Mesodermal cell (in vitro differentiated cells): Measurements from ENCODE around the gene SGCE.

Experiments
- H3K27ac ChIP-seq: 2 replicates; pipeline ENCODE4 v1.7.0; 2013; ENCODE audit warnings: mild to moderate bottlenecking, low read depth, low read length, moderate library complexity; ENCODE audit not compliant: severe bottlenecking
- H3K36me3 ChIP-seq: 2 replicates; pipeline ENCODE4 v1.7.1; 2013; ENCODE audit warnings: mild to moderate bottlenecking, low read length, moderate library complexity; ENCODE audit not compliant: control insufficient read depth, insufficient read depth
- H3K4me1 ChIP-seq: one replicate; pipeline ENCODE4 v1.7.1; 2013; ENCODE audit warnings: mild to moderate bottlenecking, low read length; ENCODE audit not compliant: insufficient read depth, control insufficient read depth, poor library complexity, severe bottlenecking
- H3K4me3 ChIP-seq: 2 replicates; pipeline ENCODE4 v1.7.0; 2013; ENCODE audit warnings: low read length, control low read depth, mild to moderate bottlenecking; ENCODE audit not compliant: insufficient read depth, poor library complexity, severe bottlenecking; ENCODE audit errors: extremely low read depth
- H3K9me3 ChIP-seq: 2 replicates; pipeline ENCODE4 v1.7.1; 2013; ENCODE audit warnings: mild to moderate bottlenecking, low read length, moderate library complexity; ENCODE audit not compliant: control insufficient read depth
- WGBS, 2 experiments: methylation state at CpG; one replicate each; pipeline ENCODE4 v1.1.5; 2013; ENCODE audit warnings: missing lambda C conversion rate in 2 of 2; ENCODE audit not compliant: insufficient coverage in 2 of 2; 5-methylcytosine and 5-hydroxymethylcytosine counted together

The SGCE gene

GRCh38 chr7:94643771-94644545, 12.0 kb downstream of the SGCE start:
- H3K4me3 ChIP-seq = no peak overlapping the region
- H3K27ac ChIP-seq = no peak overlapping the region
- no peaks in the 10 kb centered on the region for H3K9me3 ChIP-seq
- no peaks in the 10 kb centered on the region for H3K36me3 ChIP-seq
- no CpG with 5 or more reads among the region's 3 CpGs for WGBS, 2 experiments
- no peaks in the 10 kb centered on the region for H3K4me1 ChIP-seq

- H3K36me3 ChIP-seq = no peaks in the 10 kb centered on the region
- no peaks in the 10 kb centered on the region for H3K4me1 ChIP-seq
- H3K27ac ChIP-seq = no peak overlapping the region
- no peak overlapping the region for H3K4me3 ChIP-seq
- no CpG with 5 or more reads among the region's 2 CpGs for WGBS, 2 experiments
- H3K9me3 ChIP-seq = no peaks in the 10 kb centered on the region
Observed at GRCh38 chr7:94642838-94643653, 12.9 kb downstream of the SGCE start.

- H3K27ac ChIP-seq = no peak overlapping the region
- no peaks in the 10 kb centered on the region for H3K9me3 ChIP-seq
- no CpG with 5 or more reads among the region's 1 CpG for WGBS, 2 experiments
- H3K4me1 ChIP-seq = no peaks in the 10 kb centered on the region
- no peaks in the 10 kb centered on the region for H3K36me3 ChIP-seq
- no peak overlapping the region for H3K4me3 ChIP-seq
Observed at GRCh38 chr7:94639384-94639783, 16.5 kb downstream of the SGCE start.

GRCh38 chr7:94635687-94636086, 20.2 kb downstream of the SGCE start:
- H3K4me3 ChIP-seq = no peak overlapping the region
- H3K27ac ChIP-seq = no peak overlapping the region
- H3K36me3 ChIP-seq = no peaks in the 10 kb centered on the region
- H3K4me1 ChIP-seq = no peaks in the 10 kb centered on the region
- H3K9me3 ChIP-seq = no peaks in the 10 kb centered on the region

GRCh38 chr7:94634502-94634901, 21.4 kb downstream of the SGCE start:
- no peak overlapping the region for H3K4me3 ChIP-seq
- H3K36me3 ChIP-seq = no peaks in the 10 kb centered on the region
- no peaks in the 10 kb centered on the region for H3K4me1 ChIP-seq
- H3K27ac ChIP-seq = no peak overlapping the region
- H3K9me3 ChIP-seq = no peaks in the 10 kb centered on the region
- WGBS, 2 experiments = 91 to 95% methylated on average over 4 of the region's 6 CpGs

GRCh38 chr7:94633687-94634086, 22.2 kb downstream of the SGCE start:
- WGBS, 2 experiments = no CpG with 5 or more reads among the region's 2 CpGs
- H3K4me3 ChIP-seq = no peak overlapping the region
- H3K4me1 ChIP-seq = no peaks in the 10 kb centered on the region
- no peaks in the 10 kb centered on the region for H3K9me3 ChIP-seq
- no peaks in the 10 kb centered on the region for H3K36me3 ChIP-seq
- H3K27ac ChIP-seq = no peak overlapping the region

GRCh38 chr7:94633014-94633341, 23.0 kb downstream of the SGCE start:
- Histone ChIP-seq H3K9me3 (no peaks in the 10 kb centered on the region), H3K36me3 (no peaks in the 10 kb centered on the region), H3K4me1 (no peaks in the 10 kb centered on the region), H3K4me3 (no peak overlapping the region), H3K27ac (no peak overlapping the region)
- 100% methylated on average over 2 of the region's 4 CpGs; no CpG with 5 or more reads in 1 of the 2 experiments for WGBS, 2 experiments

GRCh38 chr7:94632338-94633013, 23.5 kb downstream of the SGCE start:
- 81 to 89% methylated on average over 2 of the region's 5 CpGs for WGBS, 2 experiments
- no peak overlapping the region for H3K27ac ChIP-seq
- H3K4me1 ChIP-seq = no peaks in the 10 kb centered on the region
- H3K36me3 ChIP-seq = no peaks in the 10 kb centered on the region
- no peak overlapping the region for H3K4me3 ChIP-seq
- no peaks in the 10 kb centered on the region for H3K9me3 ChIP-seq

- H3K4me1 ChIP-seq = no peaks in the 10 kb centered on the region
- WGBS, 2 experiments = no CpG with 5 or more reads among the region's 4 CpGs
- H3K36me3 ChIP-seq = peaks cover under 1% of the 10 kb centered on the region
- no peak overlapping the region for H3K4me3 ChIP-seq
- no peaks in the 10 kb centered on the region for H3K9me3 ChIP-seq
- no peak overlapping the region for H3K27ac ChIP-seq
Observed at GRCh38 chr7:94630855-94631254, 25.1 kb downstream of the SGCE start.

- H3K27ac ChIP-seq = no peak overlapping the region
- H3K4me1 ChIP-seq = peaks cover 7% of the 10 kb centered on the region
- no peaks in the 10 kb centered on the region for H3K9me3 ChIP-seq
- no peak overlapping the region for H3K4me3 ChIP-seq
- WGBS, 2 experiments = 86% methylated on average over 1 of the region's 3 CpGs; no CpG with 5 or more reads in 1 of the 2 experiments
- peaks cover 3% of the 10 kb centered on the region for H3K36me3 ChIP-seq
Observed at GRCh38 chr7:94623820-94624219, 32.1 kb downstream of the SGCE start.
